ENCODE results near the gene DRP2. TPM values are rescaled to one million over a fixed set of nuclear protein-coding genes. Genes with fewer than 3 reads are reported as not detected.
A peak's percentile ranks its signal among the peaks of the same experiment; 100 is the strongest.

DRP2 gene
- total RNA-seq, 1 experiment from 2014 or later = 0.15 TPM

- ATAC-seq = no peak
- no peaks in the 10 kb centered on the region for H3K36me3 ChIP-seq (ENCODE audit: low read depth, low read length)
- no peak overlapping the region for H3K27ac ChIP-seq (ENCODE audit: low read length)
- no peak overlapping the region for H3K9ac ChIP-seq (ENCODE audit: low read length)
- POLR2A ChIA-PET (ENCODE audit: unreplicated experiment) = no interaction called here
- H2AFZ ChIP-seq (ENCODE audit: low read length) = no peak overlapping the region
- no peaks in the 10 kb centered on the region for H3K79me2 ChIP-seq (ENCODE audit: low read length)
- H3K9me3 ChIP-seq (ENCODE audit: low read length) = no peaks in the 10 kb centered on the region
- no peak overlapping the region for H3K4me3 ChIP-seq (ENCODE audit: low read length)
- BruUV-seq (replicated peaks) = no TSS peak
- no peaks in the 10 kb centered on the region for H3K27me3 ChIP-seq (ENCODE audit: low read length)
- TF ChIP-seq CTCF (conservative IDR thresholded peaks at IDR 0.05; ENCODE audit: low read depth, low read length) (no peak), EZH2 (IDR thresholded peaks at IDR 0.05; ENCODE audit: low read length, unreplicated experiment) (no peak), EZH2phosphoT487 (IDR thresholded peaks at IDR 0.05; ENCODE audit: borderline replicate concordance, low read length) (no peak)
- CTCF ChIA-PET = no interaction called here
- H3F3A ChIP-seq (ENCODE audit: low read length, unreplicated experiment) = no peaks in the 10 kb centered on the region
- no peaks in the 10 kb centered on the region for H4K20me1 ChIP-seq (ENCODE audit: low read length)
- no peak overlapping the region for H3K4me2 ChIP-seq (ENCODE audit: low read length)
- H3K9me2 ChIP-seq (replicated peaks; ENCODE audit: low read length) = no peaks in the 10 kb centered on the region
- no peaks in the 10 kb centered on the region for H3K4me1 ChIP-seq (ENCODE audit: insufficient read depth, low read length)
- no peak for DNase-seq
- intact Hi-C loops (cut with micrococcal nuclease) = no loop called here
These were observed 21.9 kb downstream of the DRP2 start for GRCh38 chrX:101241531-101241930.

GRCh38 chrX:101252634-101253033, 33.0 kb downstream of the DRP2 start:
- Histone ChIP-seq H3K27ac (ENCODE audit: low read length) (no peak overlapping the region), H3F3A (ENCODE audit: low read length, unreplicated experiment) (no peaks in the 10 kb centered on the region), H3K4me1 (ENCODE audit: insufficient read depth, low read length) (no peaks in the 10 kb centered on the region), H4K20me1 (ENCODE audit: low read length) (no peaks in the 10 kb centered on the region), H3K9me2 (replicated peaks; ENCODE audit: low read length) (no peaks in the 10 kb centered on the region), H2AFZ (ENCODE audit: low read length) (no peak overlapping the region), H3K9ac (ENCODE audit: low read length) (no peak overlapping the region), H3K4me3 (ENCODE audit: low read length) (no peak overlapping the region), H3K79me2 (ENCODE audit: low read length) (no peaks in the 10 kb centered on the region), H3K9me3 (ENCODE audit: low read length) (no peaks in the 10 kb centered on the region), H3K27me3 (ENCODE audit: low read length) (no peaks in the 10 kb centered on the region), H3K4me2 (ENCODE audit: low read length) (no peak overlapping the region), H3K36me3 (ENCODE audit: low read depth, low read length) (no peaks in the 10 kb centered on the region)
- BruUV-seq (replicated peaks) = no TSS peak
- ChIA-PET CTCF (no interaction called here), POLR2A (ENCODE audit: unreplicated experiment) (no interaction called here)
- no peak for DNase-seq
- ATAC-seq = no peak
- no peak for TF ChIP-seq EZH2 (IDR thresholded peaks at IDR 0.05; ENCODE audit: low read length, unreplicated experiment)
- no peak for TF ChIP-seq CTCF (conservative IDR thresholded peaks at IDR 0.05; ENCODE audit: low read depth, low read length)
- TF ChIP-seq EZH2phosphoT487 (IDR thresholded peaks at IDR 0.05; ENCODE audit: borderline replicate concordance, low read length) = no peak
- intact Hi-C loops (cut with micrococcal nuclease) = no loop called here

- ATAC-seq = no peak
- DNase-seq = peak; percentile 17
- no peaks in the 10 kb centered on the region for H3K27me3 ChIP-seq (ENCODE audit: low read length)
- no peaks in the 10 kb centered on the region for H3F3A ChIP-seq (ENCODE audit: low read length, unreplicated experiment)
- H2AFZ ChIP-seq (ENCODE audit: low read length) = no peak overlapping the region
- no peak overlapping the region for H3K4me3 ChIP-seq (ENCODE audit: low read length)
- intact Hi-C loops (cut with micrococcal nuclease) = no loop called here
- CTCF ChIA-PET = no interaction called here
- BruUV-seq (replicated peaks) = no TSS peak
- no peaks in the 10 kb centered on the region for H3K36me3 ChIP-seq (ENCODE audit: low read depth, low read length)
- H3K79me2 ChIP-seq (ENCODE audit: low read length) = no peaks in the 10 kb centered on the region
- H3K27ac ChIP-seq (ENCODE audit: low read length) = no peak overlapping the region
- H3K4me2 ChIP-seq (ENCODE audit: low read length) = no peak overlapping the region
- POLR2A ChIA-PET (ENCODE audit: unreplicated experiment) = no interaction called here
- no peak overlapping the region for H3K9ac ChIP-seq (ENCODE audit: low read length)
- no peaks in the 10 kb centered on the region for H3K9me3 ChIP-seq (ENCODE audit: low read length)
- no peaks in the 10 kb centered on the region for H3K9me2 ChIP-seq (replicated peaks; ENCODE audit: low read length)
- no peaks in the 10 kb centered on the region for H4K20me1 ChIP-seq (ENCODE audit: low read length)
- no peaks in the 10 kb centered on the region for H3K4me1 ChIP-seq (ENCODE audit: insufficient read depth, low read length)
- TF ChIP-seq EZH2phosphoT487 (IDR thresholded peaks at IDR 0.05; ENCODE audit: borderline replicate concordance, low read length) (no peak), EZH2 (IDR thresholded peaks at IDR 0.05; ENCODE audit: low read length, unreplicated experiment) (no peak), CTCF (conservative IDR thresholded peaks at IDR 0.05; ENCODE audit: low read depth, low read length) (no peak)
These were observed 38.1 kb downstream of the DRP2 start for GRCh38 chrX:101257448-101258258.
